Activated T-cell treated with anti-CD3 and anti-CD28 coated beads, Interleukin-2, amount 50 U/mL, for 4 hours (primary cell): ENCODE results near the gene VTI1A. TPM values are rescaled to one million over a fixed set of nuclear protein-coding genes. Genes with fewer than 3 reads are reported as not detected.
"Not testable (repeated sequence)": the region's sequence is repeated elsewhere in the genome, so short reads cannot be mapped to it uniquely, and the experiment has no call there.

Source experiments
- ATAC-seq, 2 donors: fragments of 200-7000 bp; cut with Tn5 transposase; one replicate each; pipeline ENCODE4 v1.10.0; 2021
- DNase-seq: peaks from one replicate; pipeline ENCODE4 v3.0.0-alpha.2; 2020
- H3K27me3 Mint-ChIP-seq: one replicate; pipeline ENCODE4 v1.8.0; 2021; ENCODE audit warnings: low read depth, mixed read lengths
- H3K36me3 Mint-ChIP-seq: one replicate; pipeline ENCODE4 v1.8.0; 2022; ENCODE audit warnings: mixed read lengths; ENCODE audit not compliant: insufficient read depth
- H3K4me1 Mint-ChIP-seq: one replicate; pipeline ENCODE4 v1.8.0; 2021; ENCODE audit warnings: low read depth, mixed read lengths
- H3K4me3 Mint-ChIP-seq: one replicate; pipeline ENCODE4 v1.8.0; 2021; ENCODE audit warnings: mild to moderate bottlenecking, moderate library complexity, mixed read lengths
- H3K9me3 Mint-ChIP-seq: one replicate; pipeline ENCODE4 v1.8.0; 2021; ENCODE audit warnings: mixed read lengths
- total RNA-seq, 3 donors: library from RNA; stranded (reverse); gene quantifications; one replicate each; pipeline ENCODE4 v1.2.1, GENCODE V29; 2021

Gene VTI1A
- total RNA-seq, 3 donors from 2014 or later: 39.2 to 43.8 (median 42.9) TPM

- Mint-ChIP-seq H3K27me3 (no peaks in the 10 kb centered on the region), H3K4me1 (no peaks in the 10 kb centered on the region)
Observed at GRCh38 chr10:112844681-112845544, 397.9 kb downstream of the VTI1A start.

GRCh38 chr10:112847778-112848177 lies 400.8 kb downstream of the VTI1A start:
- Mint-ChIP-seq H3K9me3 (peaks cover 19% of the 10 kb centered on the region), H3K27me3 (no peaks in the 10 kb centered on the region), H3K4me3 (no peak overlapping the region), H3K36me3 (peaks cover 11% of the 10 kb centered on the region), H3K4me1 (no peaks in the 10 kb centered on the region)
- ATAC-seq (no peak), DNase-seq (no peak)

More at GRCh38 chr10:112844681-112845544, 397.9 kb downstream of the VTI1A start:
- no peak for DNase-seq
- Mint-ChIP-seq H3K9me3 (peaks cover 27% of the 10 kb centered on the region), H3K4me3 (no peak overlapping the region), H3K36me3 (peaks cover 11% of the 10 kb centered on the region)
- no peak for ATAC-seq

GRCh38 chr10:112848228-112848627 lies 401.2 kb downstream of the VTI1A start:
- H3K4me3 Mint-ChIP-seq: no peak overlapping the region
- ATAC-seq: no peak
- H3K4me1 Mint-ChIP-seq: no peaks in the 10 kb centered on the region
- peaks cover 11% of the 10 kb centered on the region for H3K36me3 Mint-ChIP-seq
- no peaks in the 10 kb centered on the region for H3K27me3 Mint-ChIP-seq
- H3K9me3 Mint-ChIP-seq: peaks cover 19% of the 10 kb centered on the region
- DNase-seq: no peak

- Mint-ChIP-seq H3K4me3 (no peak overlapping the region), H3K27me3 (no peaks in the 10 kb centered on the region), H3K36me3 (peaks cover 11% of the 10 kb centered on the region), H3K9me3 (peaks cover 19% of the 10 kb centered on the region), H3K4me1 (no peaks in the 10 kb centered on the region)
- ATAC-seq: no peak
- no peak for DNase-seq
Observed at GRCh38 chr10:112848868-112849430, 401.9 kb downstream of the VTI1A start.

GRCh38 chr10:112849546-112849945 lies 402.5 kb downstream of the VTI1A start:
- no peak overlapping the region for H3K4me3 Mint-ChIP-seq
- peaks cover 11% of the 10 kb centered on the region for H3K36me3 Mint-ChIP-seq
- ATAC-seq: no peak
- DNase-seq: no peak
- peaks cover 19% of the 10 kb centered on the region for H3K9me3 Mint-ChIP-seq
- H3K4me1 Mint-ChIP-seq: no peaks in the 10 kb centered on the region
- no peaks in the 10 kb centered on the region for H3K27me3 Mint-ChIP-seq

- H3K27me3 Mint-ChIP-seq: no peaks in the 10 kb centered on the region
- DNase-seq (no peak), ATAC-seq (no peak)
- no peak overlapping the region for H3K4me3 Mint-ChIP-seq
- H3K36me3 Mint-ChIP-seq: peaks cover 11% of the 10 kb centered on the region
- H3K9me3 Mint-ChIP-seq: peaks cover 19% of the 10 kb centered on the region
- no peaks in the 10 kb centered on the region for H3K4me1 Mint-ChIP-seq
Observed at GRCh38 chr10:112851181-112851580, 404.2 kb downstream of the VTI1A start.

GRCh38 chr10:112851588-112852211 lies 404.7 kb downstream of the VTI1A start:
- H3K4me1 Mint-ChIP-seq: no peaks in the 10 kb centered on the region
- peaks cover 19% of the 10 kb centered on the region for H3K9me3 Mint-ChIP-seq
- H3K4me3 Mint-ChIP-seq: no peak overlapping the region
- no peak for DNase-seq
- H3K36me3 Mint-ChIP-seq: peaks cover 11% of the 10 kb centered on the region
- H3K27me3 Mint-ChIP-seq: no peaks in the 10 kb centered on the region
- ATAC-seq: no peak

- no peaks in the 10 kb centered on the region for H3K4me1 Mint-ChIP-seq
- H3K9me3 Mint-ChIP-seq: peaks cover 16% of the 10 kb centered on the region
- no peak overlapping the region for H3K4me3 Mint-ChIP-seq
- H3K27me3 Mint-ChIP-seq: no peaks in the 10 kb centered on the region
- ATAC-seq: no peak
- H3K36me3 Mint-ChIP-seq: peaks cover 9% of the 10 kb centered on the region
- no peak for DNase-seq
Observed at GRCh38 chr10:112852306-112852705, 405.3 kb downstream of the VTI1A start.

- ATAC-seq (no peak), DNase-seq (no peak)
- H3K4me3 Mint-ChIP-seq: no peak overlapping the region
- no peaks in the 10 kb centered on the region for H3K9me3 Mint-ChIP-seq
- no peaks in the 10 kb centered on the region for H3K27me3 Mint-ChIP-seq
- no peaks in the 10 kb centered on the region for H3K4me1 Mint-ChIP-seq
- H3K36me3 Mint-ChIP-seq: no peaks in the 10 kb centered on the region
Observed at GRCh38 chr10:112855134-112855533, 408.1 kb downstream of the VTI1A start.

- no peak overlapping the region for H3K4me3 Mint-ChIP-seq
- no peaks in the 10 kb centered on the region for H3K27me3 Mint-ChIP-seq
- DNase-seq (no peak), ATAC-seq (no peak)
- H3K4me1 Mint-ChIP-seq: no peaks in the 10 kb centered on the region
- no peaks in the 10 kb centered on the region for H3K9me3 Mint-ChIP-seq
- H3K36me3 Mint-ChIP-seq: no peaks in the 10 kb centered on the region
Observed at GRCh38 chr10:112857493-112857892, 410.5 kb downstream of the VTI1A start.

- DNase-seq (no peak), ATAC-seq (no peak)
- H3K27me3 Mint-ChIP-seq: no peaks in the 10 kb centered on the region
- no peaks in the 10 kb centered on the region for H3K4me1 Mint-ChIP-seq
- no peaks in the 10 kb centered on the region for H3K9me3 Mint-ChIP-seq
- no peaks in the 10 kb centered on the region for H3K36me3 Mint-ChIP-seq
- H3K4me3 Mint-ChIP-seq: no peak overlapping the region
Observed at GRCh38 chr10:112858986-112859651, 412.1 kb downstream of the VTI1A start.

GRCh38 chr10:112859793-112860192 lies 412.8 kb downstream of the VTI1A start:
- Mint-ChIP-seq H3K36me3 (no peaks in the 10 kb centered on the region), H3K9me3 (no peaks in the 10 kb centered on the region), H3K4me3 (no peak overlapping the region), H3K27me3 (no peaks in the 10 kb centered on the region), H3K4me1 (no peaks in the 10 kb centered on the region)
- DNase-seq (no peak), ATAC-seq (no peak)

GRCh38 chr10:112863461-112863860 lies 416.4 kb downstream of the VTI1A start:
- H3K9me3 Mint-ChIP-seq, H3K4me1 Mint-ChIP-seq, DNase-seq, H3K36me3 Mint-ChIP-seq, H3K27me3 Mint-ChIP-seq, H3K4me3 Mint-ChIP-seq, ATAC-seq: not testable (repeated sequence)
